H9 (cell line): ENCODE data around the gene PPOX. TPM values are rescaled to one million over a fixed set of nuclear protein-coding genes. Genes with fewer than 3 reads are reported as not detected.

Experiments
- DNase-seq: peaks from one replicate; pipeline ENCODE4 v3.0.0-alpha.2; 2017
- H2AFZ ChIP-seq: one replicate; pipeline ENCODE4 v1.6.1; 2013; ENCODE audit warnings: mild to moderate bottlenecking, low read length, control low read depth, moderate library complexity
- H2AK5ac ChIP-seq: 2 replicates; pipeline ENCODE4 v1.6.1; 2013; ENCODE audit warnings: low read length, control low read depth, mixed read lengths; ENCODE audit not compliant: insufficient read length
- H2BK120ac ChIP-seq: one replicate; pipeline ENCODE4 v1.6.1; 2013; ENCODE audit warnings: low read depth, mild to moderate bottlenecking, low read length, control low read depth, inconsistent platforms; ENCODE audit not compliant: poor library complexity, severe bottlenecking
- H2BK12ac ChIP-seq: 2 replicates; pipeline ENCODE4 v1.6.1; 2013; ENCODE audit warnings: low read length, control low read depth, mixed read lengths, low read depth; ENCODE audit not compliant: insufficient read length
- H2BK15ac ChIP-seq: 2 replicates; pipeline ENCODE4 v1.6.1; 2013; ENCODE audit warnings: low read depth, low read length, control low read depth
- H2BK20ac ChIP-seq: one replicate; pipeline ENCODE4 v1.6.1; 2013; ENCODE audit warnings: low read depth, mild to moderate bottlenecking, low read length, control low read depth, inconsistent platforms; ENCODE audit not compliant: poor library complexity, severe bottlenecking
- H2BK5ac ChIP-seq: 2 replicates; pipeline ENCODE4 v1.6.1; 2013; ENCODE audit warnings: low read length, control low read depth, mixed read lengths; ENCODE audit not compliant: insufficient read length
- H3K14ac ChIP-seq: 2 replicates; pipeline ENCODE4 v1.6.1; 2013; ENCODE audit warnings: low read length, control low read depth; ENCODE audit not compliant: insufficient read depth
- H3K18ac ChIP-seq: 2 replicates; pipeline ENCODE4 v1.6.1; 2013; ENCODE audit warnings: low read depth, mild to moderate bottlenecking, mixed read lengths, low read length, control low read depth; ENCODE audit not compliant: insufficient read length
- H3K23ac ChIP-seq: 2 replicates; pipeline ENCODE4 v1.6.1; 2013; ENCODE audit warnings: low read length, control low read depth, mixed read lengths, low read depth; ENCODE audit not compliant: insufficient read length
- H3K23me2 ChIP-seq: 2 replicates; pipeline ENCODE4 v1.6.1; 2013; ENCODE audit warnings: low read depth, mild to moderate bottlenecking, mixed read lengths, low read length, control low read depth; ENCODE audit not compliant: insufficient read length, poor library complexity, severe bottlenecking
- H3K27ac ChIP-seq: 2 replicates; pipeline ENCODE4 v1.5.1; 2013; ENCODE audit warnings: low read length, control low read depth, mixed read lengths, low read depth; ENCODE audit not compliant: insufficient read length
- H3K27me3 ChIP-seq: 2 replicates; pipeline ENCODE4 v1.6.1; 2013; ENCODE audit warnings: low read length, control low read depth, inconsistent platforms; ENCODE audit not compliant: insufficient read depth
- H3K4ac ChIP-seq: 2 replicates; pipeline ENCODE4 v1.6.1; 2013; ENCODE audit warnings: low read depth, mild to moderate bottlenecking, control low read depth, inconsistent platforms, low read length, moderate library complexity
- H3K4me1 ChIP-seq: 2 replicates; pipeline ENCODE4 v1.6.1; 2013; ENCODE audit warnings: low read length, control low read depth, inconsistent platforms; ENCODE audit not compliant: insufficient read depth
- H3K4me2 ChIP-seq: 2 replicates; pipeline ENCODE4 v1.6.1; 2013; ENCODE audit warnings: low read length, control low read depth, mixed read lengths; ENCODE audit not compliant: insufficient read length, insufficient read depth
- H3K56ac ChIP-seq: 2 replicates; pipeline ENCODE4 v1.6.1; 2013; ENCODE audit warnings: low read depth, mild to moderate bottlenecking, mixed read lengths, low read length, control low read depth; ENCODE audit not compliant: insufficient read length
- H3K79me1 ChIP-seq: 2 replicates; pipeline ENCODE4 v1.6.1; 2013; ENCODE audit warnings: low read depth, mild to moderate bottlenecking, moderate library complexity, low read length, control low read depth, inconsistent platforms; ENCODE audit not compliant: insufficient read depth, poor library complexity, severe bottlenecking
- H3K79me2 ChIP-seq: 2 replicates; pipeline ENCODE4 v1.6.1; 2013; ENCODE audit warnings: low read length, control low read depth, inconsistent platforms; ENCODE audit not compliant: insufficient read depth
- H3K9ac ChIP-seq: 2 replicates; pipeline ENCODE4 v1.6.1; 2013; ENCODE audit warnings: low read length, control low read depth, mixed read lengths; ENCODE audit not compliant: insufficient read length; ENCODE audit errors: extremely low read depth
- H3K9me3 ChIP-seq: one replicate; pipeline ENCODE4 v1.6.1; 2013; ENCODE audit warnings: low read depth, low read length, inconsistent platforms; ENCODE audit not compliant: control insufficient read depth
- H3T11ph ChIP-seq: one replicate; pipeline ENCODE4 v1.6.1; 2013; ENCODE audit warnings: mild to moderate bottlenecking, low read length, control low read depth, inconsistent platforms
- H4K20me1 ChIP-seq: one replicate; pipeline ENCODE4 v1.6.1; 2013; ENCODE audit not compliant: control insufficient read depth, insufficient read length, insufficient read depth
- H4K5ac ChIP-seq: 2 replicates; pipeline ENCODE4 v1.6.1; 2013; ENCODE audit warnings: low read depth, mild to moderate bottlenecking, mixed read lengths, low read length, control low read depth; ENCODE audit not compliant: insufficient read length
- H4K8ac ChIP-seq: replicated peaks from 2 replicates; pipeline ENCODE4 v1.6.1; 2013; ENCODE audit warnings: low read length, control low read depth, mixed read lengths, low read depth; ENCODE audit not compliant: insufficient read length
- H4K91ac ChIP-seq: 2 replicates; pipeline ENCODE4 v1.6.1; 2013; ENCODE audit warnings: low read depth, mild to moderate bottlenecking, moderate library complexity, mixed read lengths, low read length, control low read depth; ENCODE audit not compliant: insufficient read length
- H3K27ac Mint-ChIP-seq, 3 experiments: 2 replicates in 2 of 3; 3 replicates in 1 of 3; pipeline ENCODE4 v1.8.0; 2020 to 2021; ENCODE audit warnings: mixed read lengths in 3 of 3, mild to moderate bottlenecking in 1 of 3, moderate library complexity in 1 of 3
- H3K27me3 Mint-ChIP-seq: 2 replicates; pipeline ENCODE4 v1.8.0; 2021; ENCODE audit warnings: low read depth, mild to moderate bottlenecking, moderate library complexity, mixed read lengths
- H3K36me3 Mint-ChIP-seq, 3 experiments: 2 replicates in 2 of 3; 3 replicates in 1 of 3; pipeline ENCODE4 v1.8.0; 2020 to 2021; ENCODE audit warnings: low read depth in 3 of 3, mixed read lengths in 3 of 3; ENCODE audit not compliant: insufficient read depth in 1 of 3
- H3K4me1 Mint-ChIP-seq, 2 experiments: 2 replicates each; pipeline ENCODE4 v1.8.0; 2020; ENCODE audit warnings: mixed read lengths in 2 of 2
- H3K4me3 Mint-ChIP-seq, 2 experiments: 2 replicates in 1 of 2; 3 replicates in 1 of 2; pipeline ENCODE4 v1.8.0; 2020 to 2021; ENCODE audit warnings: mild to moderate bottlenecking in 2 of 2, mixed read lengths in 2 of 2, moderate library complexity in 1 of 2
- H3K9me3 Mint-ChIP-seq, 2 experiments: 2 replicates in 1 of 2; 3 replicates in 1 of 2; pipeline ENCODE4 v1.8.0; 2020; ENCODE audit warnings: mild to moderate bottlenecking in 2 of 2, mixed read lengths in 2 of 2, moderate library complexity in 1 of 2
- CTCF ChIP-seq: fragments of 200-600 bp; sonication (generic); conservative IDR thresholded peaks from 3 replicates; pipeline ENCODE4 v1.8.0; 2021; ENCODE audit warnings: antibody characterized with exemption, mild to moderate bottlenecking
- WGBS: extraction: QIAGEN DNeasy Blood & Tissue Kit; methylation state at CpG from one replicate; pipeline ENCODE4 v1.1.7; 2013; ENCODE audit warnings: missing lambda C conversion rate, low lambda C conversion rate, mixed read lengths; ENCODE audit not compliant: insufficient read length; ENCODE audit errors: extremely low coverage; 5-methylcytosine and 5-hydroxymethylcytosine counted together
- total RNA-seq: library from RNA; stranded (reverse); gene quantifications from 2 replicates; pipeline ENCODE4 v1.2.1, GENCODE V29; 2021

The PPOX gene
- total RNA-seq, 1 experiment from 2014 or later = 39.8 TPM

- Histone ChIP-seq H4K8ac (no peak overlapping the region), H3K4me2 (peak overlapping the region; percentile 94), H2BK12ac (no peak overlapping the region), H3K14ac (no peak overlapping the region), H3T11ph (no peak overlapping the region), H3K56ac (no peak overlapping the region), H3K4ac (no peak overlapping the region), H4K5ac (no peak overlapping the region), H3K79me1 (no peaks in the 10 kb centered on the region), H3K27ac (no peak overlapping the region), H3K27me3 (no peaks in the 10 kb centered on the region), H2BK5ac (no peak overlapping the region), H3K9ac (no peak overlapping the region), H4K91ac (no peak overlapping the region), H2BK120ac (no peak overlapping the region), H3K23me2 (peaks cover 10% of the 10 kb centered on the region), H2AFZ (no peak overlapping the region), H4K20me1 (no peaks in the 10 kb centered on the region), H3K4me1 (no peaks in the 10 kb centered on the region), H3K79me2 (no peaks in the 10 kb centered on the region), H2BK15ac (no peak overlapping the region), H2AK5ac (no peak overlapping the region), H2BK20ac (no peak overlapping the region), H3K23ac (no peak overlapping the region), H3K18ac (no peak overlapping the region), H3K9me3 (no peaks in the 10 kb centered on the region)
- whole genome bisulfite sequencing = no CpG with 5 or more reads among the region's 22 CpGs
- Mint-ChIP-seq H3K27me3 (no peaks in the 10 kb centered on the region; the same call in 1 of the 2 replicates), H3K4me1 (peaks cover 26% of the 10 kb centered on the region in 2 experiments), H3K36me3 (peaks cover 29 to 67% (median 56%) of the 10 kb centered on the region in 3 experiments), H3K4me3 (peak overlapping the region; percentile 81 to 89), H3K9me3 (no peaks in the 10 kb centered on the region), H3K27ac (no peak overlapping the region)
- DNase-seq = no peak
- TF ChIP-seq CTCF = no peak
Measured at GRCh38 chr1:161160671-161161145, 5.5 kb upstream of the PPOX start.
